Naive B cell (primary cell): ENCODE measurements around the gene PLCB4. TPM values are rescaled to one million over a fixed set of nuclear protein-coding genes. Genes with fewer than 3 reads are reported as not detected.

Source experiments
- ATAC-seq, 2 donors: fragments of 150-1000 bp; cut with Tn5 transposase; 2 replicates each; pipeline ENCODE4 v1.10.0; 2021; ENCODE audit warnings: low read depth in 2 of 2, mild to moderate bottlenecking in 2 of 2, moderate library complexity in 2 of 2
- DNase-seq: peaks from one replicate; pipeline ENCODE4 v3.0.0; 2022
- H3K27ac Mint-ChIP-seq, 6 donors: one replicate each; pipeline ENCODE4 v1.8.0; 2020 to 2022; ENCODE audit warnings: mild to moderate bottlenecking in 6 of 6, mixed read lengths in 6 of 6, moderate library complexity in 5 of 6, inconsistent platforms in 2 of 6
- H3K27me3 Mint-ChIP-seq, 3 donors: one replicate each; pipeline ENCODE4 v1.8.0; 2021 to 2022; ENCODE audit warnings: mixed read lengths in 3 of 3, mild to moderate bottlenecking in 1 of 3
- H3K36me3 Mint-ChIP-seq, 2 donors: one replicate each; pipeline ENCODE4 v1.8.0; 2020 to 2022; ENCODE audit warnings: mixed read lengths in 2 of 2, inconsistent platforms in 1 of 2, mild to moderate bottlenecking in 1 of 2
- H3K4me1 Mint-ChIP-seq, 3 donors: one replicate each; pipeline ENCODE4 v1.8.0; 2020 to 2022; ENCODE audit warnings: mixed read lengths in 3 of 3, inconsistent platforms in 1 of 3, mild to moderate bottlenecking in 1 of 3, moderate library complexity in 1 of 3
- H3K4me3 Mint-ChIP-seq, 8 donors: one replicate each; pipeline ENCODE4 v1.8.0; 2020 to 2022; ENCODE audit warnings: mild to moderate bottlenecking in 8 of 8, mixed read lengths in 8 of 8, moderate library complexity in 8 of 8, inconsistent platforms in 2 of 8
- H3K9me3 Mint-ChIP-seq, 7 donors: one replicate each; pipeline ENCODE4 v1.8.0; 2020 to 2022; ENCODE audit warnings: mixed read lengths in 7 of 7, mild to moderate bottlenecking in 5 of 7, inconsistent platforms in 2 of 7, moderate library complexity in 1 of 7
- polyA plus RNA-seq, 6 donors: library from polyadenylated mRNA; unstranded; fragments of 300-500 nt; fragmentation: Illumina TruSeq; gene quantifications; one replicate each; pipeline ENCODE4 v1.2.3, GENCODE V29; 2021; ENCODE audit warnings: low read depth in 6 of 6

Gene PLCB4
- polyA plus RNA-seq, 6 donors from 2014 or later, result not detected

DNA sequence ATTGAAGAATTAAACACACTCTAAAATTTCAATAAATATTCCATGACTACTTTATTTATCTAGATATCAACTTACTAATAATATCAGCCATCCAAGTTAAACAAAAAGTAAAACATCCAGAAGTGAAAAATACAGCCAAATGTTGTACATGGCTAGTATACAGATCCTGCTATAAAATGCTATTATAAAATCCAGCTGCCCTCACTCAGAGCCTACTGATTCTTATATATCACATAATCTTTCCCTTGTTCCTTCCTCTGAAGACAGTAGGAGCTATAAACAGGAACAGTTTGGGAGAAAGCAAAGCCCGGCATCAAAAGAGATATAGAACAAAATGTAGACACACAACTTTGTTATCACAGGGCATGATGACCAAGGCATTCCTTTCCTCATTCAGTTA lies 212.9 kb downstream of the PLCB4 start:
- Mint-ChIP-seq H3K4me3 (no peak overlapping the region), H3K4me1 (no peaks in the 10 kb centered on the region), H3K9me3 (peaks cover 0 to 4% (median 0%) of the 10 kb centered on the region in 7 donors), H3K27me3 (no peaks in the 10 kb centered on the region), H3K36me3 (no peaks in the 10 kb centered on the region), H3K27ac (no peak overlapping the region)
- no peak for DNase-seq
- no peak for ATAC-seq

DNA sequence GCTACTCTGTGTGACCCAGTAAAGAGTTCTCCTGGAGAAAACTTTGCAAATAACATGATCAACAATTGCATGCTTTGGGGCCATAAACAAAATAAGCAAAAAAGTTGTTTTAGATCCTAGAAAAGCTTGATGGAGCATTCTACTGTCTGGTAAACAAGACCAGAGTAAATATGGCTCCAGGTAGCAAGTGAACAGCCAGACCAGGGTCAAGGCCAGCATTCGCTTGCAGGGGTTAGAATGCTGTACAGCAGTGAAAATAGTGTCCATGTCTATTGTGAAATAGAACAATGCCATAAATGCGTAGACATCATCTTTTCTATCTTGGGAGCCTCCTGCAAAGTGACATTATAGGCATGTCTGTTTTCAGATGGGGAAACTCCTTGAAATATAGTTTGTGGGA lies 216.7 kb downstream of the PLCB4 start:
- Mint-ChIP-seq H3K4me3 (no peak overlapping the region), H3K36me3 (no peaks in the 10 kb centered on the region), H3K4me1 (no peaks in the 10 kb centered on the region), H3K9me3 (peaks cover 0 to 4% (median 0%) of the 10 kb centered on the region in 7 donors), H3K27ac (no peak overlapping the region), H3K27me3 (no peaks in the 10 kb centered on the region)
- ATAC-seq (no peak), DNase-seq (no peak)

DNA sequence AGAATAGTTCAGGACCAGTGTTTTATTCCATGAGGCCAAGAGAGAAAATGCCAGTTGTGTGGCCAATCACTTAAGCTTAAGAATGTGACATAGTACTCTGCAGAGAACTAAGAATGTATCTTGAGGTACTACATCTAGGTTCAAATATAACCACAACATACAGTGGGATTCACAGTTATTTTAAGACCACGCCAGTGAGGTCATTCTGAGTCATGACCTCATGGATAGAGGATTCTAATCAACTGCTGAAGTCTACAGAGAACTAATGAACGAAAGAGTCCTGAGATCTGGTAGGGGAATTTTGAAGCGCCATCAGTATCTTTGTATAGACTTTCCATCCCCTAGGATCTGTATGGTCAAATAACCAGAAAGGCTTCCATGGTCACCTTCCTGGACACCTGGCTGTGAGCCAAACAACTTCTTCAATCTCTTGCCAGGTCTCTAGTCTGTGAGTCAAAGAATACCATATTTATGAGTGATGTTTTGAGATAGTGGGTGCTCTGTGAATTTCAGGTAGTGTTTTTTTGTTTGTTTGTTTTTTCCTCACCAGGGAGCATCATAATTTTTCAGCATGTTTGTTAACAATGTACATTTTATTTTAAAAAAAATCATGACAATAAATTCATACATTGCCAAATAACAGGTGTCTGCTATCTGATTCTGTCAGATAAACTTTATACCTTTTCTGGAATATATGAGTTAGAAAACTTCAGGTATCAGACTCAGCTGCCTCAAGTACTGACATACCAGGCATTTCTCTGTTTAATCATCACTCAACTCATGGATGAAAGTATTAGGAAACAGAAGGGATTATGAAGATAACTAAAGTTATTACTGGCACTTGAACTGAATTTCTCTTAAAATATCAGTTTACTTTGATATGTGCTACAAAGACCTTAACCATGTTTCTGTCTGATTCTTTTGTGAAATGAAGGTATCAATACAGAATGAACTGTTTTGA lies 217.9 kb downstream of the PLCB4 start:
- DNase-seq (no peak), ATAC-seq (no peak)
- Mint-ChIP-seq H3K36me3 (no peaks in the 10 kb centered on the region), H3K9me3 (peaks cover 0 to 4% (median 0%) of the 10 kb centered on the region in 7 donors), H3K4me3 (no peak overlapping the region), H3K27me3 (no peaks in the 10 kb centered on the region), H3K4me1 (no peaks in the 10 kb centered on the region), H3K27ac (no peak overlapping the region)

DNA sequence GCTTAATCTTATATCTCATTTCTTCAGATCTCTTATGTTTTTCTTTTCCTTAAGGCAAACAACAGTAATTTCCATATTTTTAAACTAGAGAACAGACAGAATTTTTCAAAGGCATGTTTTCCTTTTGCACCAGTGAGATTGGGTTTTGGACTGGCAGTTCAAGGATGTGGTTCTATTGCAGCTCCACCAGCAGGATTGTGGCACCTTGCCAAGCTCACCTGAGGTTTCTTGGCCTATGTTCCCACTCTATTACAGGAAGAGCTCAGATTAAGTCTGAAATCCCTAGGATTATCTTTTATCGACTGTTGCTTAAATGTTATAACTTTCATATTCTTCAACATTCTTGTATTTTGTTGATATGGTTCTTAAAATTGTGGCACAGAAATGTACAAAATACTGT lies 218.9 kb downstream of the PLCB4 start:
- H3K4me3 Mint-ChIP-seq, result no peak overlapping the region
- no peak for ATAC-seq
- peaks cover 0 to 5% (median 0%) of the 10 kb centered on the region in 3 donors for H3K27me3 Mint-ChIP-seq
- H3K4me1 Mint-ChIP-seq, result no peaks in the 10 kb centered on the region
- no peaks in the 10 kb centered on the region for H3K36me3 Mint-ChIP-seq
- no peak for DNase-seq
- H3K9me3 Mint-ChIP-seq, result peaks cover 0 to 4% (median 0%) of the 10 kb centered on the region in 7 donors
- H3K27ac Mint-ChIP-seq, result no peak overlapping the region

DNA sequence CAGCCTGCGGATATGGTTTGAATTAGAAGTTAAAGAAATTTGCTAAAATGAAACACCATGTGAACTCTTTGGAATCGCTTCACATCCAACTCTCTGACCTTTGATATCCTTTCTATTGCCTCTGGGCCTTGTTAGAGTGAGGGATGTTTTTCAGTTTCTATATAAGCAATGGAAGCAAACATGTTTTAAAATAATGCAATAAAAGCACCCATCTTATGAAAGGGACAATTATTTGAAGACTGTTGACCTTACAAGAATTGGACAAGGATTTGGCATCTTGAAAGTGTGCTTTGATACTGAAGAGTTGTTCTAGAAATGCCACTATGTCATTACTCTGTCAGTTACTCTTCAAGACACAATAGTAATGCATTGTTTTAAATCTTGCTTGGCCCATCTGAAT lies 221.4 kb downstream of the PLCB4 start:
- H3K4me1 Mint-ChIP-seq, result no peaks in the 10 kb centered on the region
- H3K4me3 Mint-ChIP-seq, result no peak overlapping the region
- H3K27me3 Mint-ChIP-seq, result peaks cover 0 to 5% (median 0%) of the 10 kb centered on the region in 3 donors
- H3K27ac Mint-ChIP-seq, result no peak overlapping the region
- peaks cover 0 to 2% (median 0%) of the 10 kb centered on the region in 7 donors for H3K9me3 Mint-ChIP-seq
- no peaks in the 10 kb centered on the region for H3K36me3 Mint-ChIP-seq
- DNase-seq, result no peak
- ATAC-seq, result no peak

DNA sequence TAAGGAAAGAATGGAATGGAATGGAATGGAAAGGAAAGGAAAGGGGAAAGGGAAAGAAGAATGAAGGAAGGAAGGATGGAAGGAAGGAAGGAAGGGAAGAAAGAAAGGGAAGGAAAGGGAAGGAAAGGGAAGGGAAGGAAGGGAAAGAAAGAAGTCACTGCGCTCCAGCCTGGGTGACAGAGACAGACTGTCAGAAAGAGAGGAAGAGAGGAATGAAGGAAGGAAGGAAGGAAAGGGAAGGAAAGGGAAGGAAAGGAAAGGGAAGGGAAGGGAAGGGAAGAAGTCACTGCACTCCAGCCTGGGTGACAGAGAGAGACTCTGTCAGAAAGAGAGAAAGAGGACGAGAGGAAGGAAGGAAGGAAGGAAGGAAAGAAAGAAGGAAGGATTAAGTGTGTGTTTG lies 224.3 kb downstream of the PLCB4 start:
- no peak overlapping the region for H3K27ac Mint-ChIP-seq
- ATAC-seq (no peak), DNase-seq (no peak)
- H3K9me3 Mint-ChIP-seq, result peaks cover 0 to 4% (median 0%) of the 10 kb centered on the region in 7 donors
- no peak overlapping the region for H3K4me3 Mint-ChIP-seq
- peaks cover 0 to 5% (median 0%) of the 10 kb centered on the region in 3 donors for H3K27me3 Mint-ChIP-seq
- H3K36me3 Mint-ChIP-seq, result no peaks in the 10 kb centered on the region
- no peaks in the 10 kb centered on the region for H3K4me1 Mint-ChIP-seq

DNA sequence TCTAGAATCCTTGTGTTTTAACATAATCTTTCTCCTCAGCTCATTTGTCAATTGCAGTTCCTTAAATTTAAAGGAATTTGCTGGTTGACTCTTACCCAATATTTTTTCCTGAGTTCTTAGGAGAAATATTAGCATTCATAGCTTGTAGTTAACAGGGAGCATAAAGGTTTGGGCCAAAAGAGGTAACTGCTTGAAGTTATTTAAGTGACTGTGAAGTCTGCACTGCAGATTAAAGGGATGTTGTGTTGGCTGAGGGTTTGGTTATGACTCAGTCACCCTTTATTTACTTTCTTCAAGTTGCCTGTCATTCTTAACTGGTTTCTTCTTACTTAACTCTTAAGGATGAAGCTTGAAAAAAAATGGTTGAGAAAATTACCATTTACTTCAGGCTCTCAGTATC lies 225.2 kb downstream of the PLCB4 start:
- Mint-ChIP-seq H3K9me3 (peaks cover 0 to 4% (median 0%) of the 10 kb centered on the region in 7 donors), H3K4me1 (no peaks in the 10 kb centered on the region), H3K36me3 (no peaks in the 10 kb centered on the region), H3K27ac (no peak overlapping the region), H3K4me3 (no peak overlapping the region), H3K27me3 (peaks cover 0 to 5% (median 0%) of the 10 kb centered on the region in 3 donors)
- DNase-seq, result no peak
- ATAC-seq, result no peak

DNA sequence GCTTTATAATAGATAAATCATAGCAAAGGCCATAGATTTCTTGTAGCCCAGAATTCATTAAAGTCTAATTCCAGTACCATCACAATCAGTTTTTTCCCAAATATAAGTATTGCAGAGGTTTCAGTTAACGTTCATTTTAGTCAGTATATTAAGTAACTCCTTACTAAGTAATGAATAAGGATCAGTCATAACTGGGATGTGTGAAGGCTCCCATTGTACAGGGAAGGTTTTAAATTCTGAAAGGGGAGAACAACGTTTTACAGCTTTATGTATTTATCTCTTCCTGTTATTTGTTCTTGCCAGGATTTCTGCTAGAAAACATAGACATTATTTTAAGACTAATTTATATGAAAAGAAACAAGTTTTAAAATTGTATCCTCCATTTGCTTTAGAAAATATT lies 230.0 kb downstream of the PLCB4 start:
- H3K36me3 Mint-ChIP-seq, result no peaks in the 10 kb centered on the region
- H3K27ac Mint-ChIP-seq, result no peak overlapping the region
- ATAC-seq (no peak), DNase-seq (no peak)
- no peak overlapping the region for H3K4me3 Mint-ChIP-seq
- H3K27me3 Mint-ChIP-seq, result no peaks in the 10 kb centered on the region
- H3K4me1 Mint-ChIP-seq, result no peaks in the 10 kb centered on the region
- H3K9me3 Mint-ChIP-seq, result peaks cover 0 to 2% (median 0%) of the 10 kb centered on the region in 7 donors

DNA sequence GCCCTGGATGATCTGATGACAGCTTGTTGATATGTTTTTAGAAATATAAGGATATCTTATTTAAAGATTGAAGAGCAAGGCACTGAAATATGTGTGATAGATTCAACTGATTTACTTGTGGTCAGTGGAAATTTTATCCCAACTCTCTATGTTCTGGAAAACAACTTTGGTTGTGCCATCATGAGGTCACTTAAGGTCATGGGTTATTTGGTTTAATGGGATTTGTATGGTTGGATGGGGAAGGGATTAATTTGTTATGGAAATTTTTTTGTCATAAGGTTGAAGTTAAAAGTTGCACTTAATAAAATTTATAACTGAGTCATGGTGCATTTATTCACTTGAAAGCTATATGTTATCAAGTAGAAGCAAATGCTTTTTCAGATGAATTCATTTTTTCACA lies 231.2 kb downstream of the PLCB4 start:
- peaks cover 0 to 2% (median 0%) of the 10 kb centered on the region in 7 donors for H3K9me3 Mint-ChIP-seq
- no peaks in the 10 kb centered on the region for H3K4me1 Mint-ChIP-seq
- DNase-seq (no peak), ATAC-seq (no peak)
- no peaks in the 10 kb centered on the region for H3K36me3 Mint-ChIP-seq
- H3K4me3 Mint-ChIP-seq, result no peak overlapping the region
- no peaks in the 10 kb centered on the region for H3K27me3 Mint-ChIP-seq
- H3K27ac Mint-ChIP-seq, result no peak overlapping the region

DNA sequence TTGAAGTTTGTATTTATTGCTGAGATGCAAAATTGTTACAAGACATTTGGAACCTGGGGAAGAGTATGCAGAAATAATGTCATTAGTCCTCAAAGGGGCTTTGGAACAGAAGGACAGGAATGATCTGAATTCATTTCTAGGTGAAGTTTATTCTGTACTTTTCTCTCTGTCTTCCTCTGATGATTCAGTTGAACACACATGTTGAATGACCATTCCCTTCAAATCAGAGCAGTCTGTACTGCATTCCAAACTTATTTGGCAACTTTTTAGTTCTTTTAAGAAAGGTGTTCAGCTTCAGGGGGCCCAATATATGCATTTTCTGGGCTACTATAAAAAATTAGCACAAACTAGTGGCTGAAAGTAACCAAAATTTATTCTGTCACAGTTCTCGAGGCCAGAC lies 231.6 kb downstream of the PLCB4 start:
- Mint-ChIP-seq H3K27ac (no peak overlapping the region), H3K27me3 (no peaks in the 10 kb centered on the region), H3K4me3 (no peak overlapping the region), H3K36me3 (no peaks in the 10 kb centered on the region), H3K4me1 (no peaks in the 10 kb centered on the region), H3K9me3 (peaks cover 0 to 2% (median 0%) of the 10 kb centered on the region in 7 donors)
- DNase-seq, result no peak
- ATAC-seq, result no peak

DNA sequence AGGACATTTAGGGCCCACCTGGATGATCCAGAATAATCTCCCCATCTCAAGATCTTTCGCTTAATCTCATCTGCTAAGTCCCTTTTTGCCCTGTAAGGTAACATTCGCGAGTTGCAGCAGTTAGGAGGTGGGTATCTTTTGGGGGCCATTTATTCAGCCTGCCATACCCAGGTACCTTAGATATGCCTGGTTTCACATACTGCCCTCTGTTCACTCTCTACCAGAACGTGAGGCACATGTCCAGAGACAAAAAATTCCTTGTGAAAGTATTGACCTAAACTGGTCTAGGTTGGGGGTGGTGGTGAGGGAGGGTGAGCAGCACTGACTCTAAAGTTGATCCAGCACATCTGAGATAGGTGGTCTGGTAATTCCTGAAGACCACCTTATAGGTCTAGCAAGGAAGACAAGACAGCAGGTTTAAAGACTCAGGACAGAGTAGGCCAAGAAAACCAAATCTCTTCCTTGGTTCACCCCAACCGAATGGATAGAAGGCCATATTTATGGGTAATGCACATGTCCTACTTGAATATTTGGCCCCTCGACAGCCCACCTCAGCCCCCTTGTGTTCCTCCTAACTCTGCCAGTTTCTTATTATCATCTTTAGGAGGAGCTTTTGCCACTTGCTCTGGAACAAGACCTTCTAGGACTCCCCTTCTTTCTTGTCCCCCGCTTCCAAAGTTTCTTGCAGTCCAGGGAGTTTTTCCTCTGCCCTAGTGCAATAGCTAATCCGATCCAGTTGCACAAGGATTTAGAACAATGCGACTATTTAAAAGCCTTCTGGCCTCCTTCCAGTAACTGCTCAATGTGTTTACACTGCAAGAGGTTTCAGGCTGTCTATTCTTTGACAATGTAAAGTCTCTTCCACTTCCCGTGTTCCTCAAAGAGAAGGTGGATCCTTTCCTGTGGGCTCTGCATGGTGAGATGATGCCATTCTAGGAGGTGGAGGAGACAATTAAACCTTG lies 232.5 kb downstream of the PLCB4 start:
- H3K9me3 Mint-ChIP-seq, result peaks cover 0 to 2% (median 0%) of the 10 kb centered on the region in 7 donors
- peak overlapping the region in 1 of 8 donors; percentile 53 for H3K4me3 Mint-ChIP-seq
- H3K27me3 Mint-ChIP-seq, result no peaks in the 10 kb centered on the region
- H3K27ac Mint-ChIP-seq, result no peak overlapping the region
- DNase-seq (no peak), ATAC-seq (no peak)
- H3K36me3 Mint-ChIP-seq, result no peaks in the 10 kb centered on the region
- no peaks in the 10 kb centered on the region for H3K4me1 Mint-ChIP-seq

DNA sequence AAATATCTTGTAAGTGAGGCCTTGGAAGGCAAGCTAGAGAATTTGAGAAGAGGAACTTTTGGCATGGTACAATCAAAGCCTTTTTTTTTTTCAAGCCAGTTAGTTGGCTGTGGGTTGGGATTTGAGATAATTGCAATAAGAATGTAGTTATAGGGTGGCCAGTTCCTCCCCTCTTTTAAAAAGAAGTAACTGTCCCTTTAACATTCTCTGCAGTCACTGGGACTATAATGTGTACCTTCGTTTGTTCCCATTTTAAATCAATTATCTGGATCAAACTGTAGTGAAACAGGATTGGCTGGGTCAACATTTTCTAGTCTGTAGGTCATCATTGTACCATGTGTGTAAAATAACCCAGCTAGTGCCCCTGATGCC lies 233.2 kb downstream of the PLCB4 start:
- no peak for DNase-seq
- ATAC-seq, result no peak
- H3K27me3 Mint-ChIP-seq, result no peaks in the 10 kb centered on the region
- peaks cover 0 to 2% (median 0%) of the 10 kb centered on the region in 7 donors for H3K9me3 Mint-ChIP-seq
- H3K36me3 Mint-ChIP-seq, result no peaks in the 10 kb centered on the region
- no peak overlapping the region for H3K27ac Mint-ChIP-seq
- H3K4me1 Mint-ChIP-seq, result no peaks in the 10 kb centered on the region
- H3K4me3 Mint-ChIP-seq, result no peak overlapping the region

DNA sequence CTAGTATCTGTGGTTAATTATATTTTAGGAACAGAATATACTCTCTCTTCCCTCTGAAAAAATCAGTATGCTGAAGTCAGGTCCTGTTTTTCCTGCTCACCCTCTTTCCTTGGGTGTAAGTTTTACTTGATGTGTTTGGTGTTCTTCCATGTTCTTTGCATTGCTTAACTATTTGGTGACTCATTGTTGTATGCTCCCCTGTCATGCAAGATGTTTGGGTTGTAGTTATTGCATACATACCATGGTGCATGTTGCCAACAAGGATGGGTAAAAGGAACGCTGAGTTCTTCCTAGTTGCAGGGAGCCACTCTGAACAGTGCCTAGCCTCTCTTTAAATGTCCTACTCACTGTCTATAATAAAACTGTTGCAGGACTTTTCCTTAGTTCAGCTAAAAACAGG lies 237.6 kb downstream of the PLCB4 start:
- no peak overlapping the region for H3K4me3 Mint-ChIP-seq
- H3K36me3 Mint-ChIP-seq, result no peaks in the 10 kb centered on the region
- H3K9me3 Mint-ChIP-seq, result peaks cover 0 to 2% (median 0%) of the 10 kb centered on the region in 7 donors
- H3K4me1 Mint-ChIP-seq, result no peaks in the 10 kb centered on the region
- H3K27ac Mint-ChIP-seq, result no peak overlapping the region
- ATAC-seq (no peak), DNase-seq (no peak)
- no peaks in the 10 kb centered on the region for H3K27me3 Mint-ChIP-seq
